ENCODE results near the gene ST6GALNAC3.
"Not testable (repeated sequence)": the region's sequence is repeated elsewhere in the genome, so short reads cannot be mapped to it uniquely, and the experiment has no call there.

Gene ST6GALNAC3

DNA sequence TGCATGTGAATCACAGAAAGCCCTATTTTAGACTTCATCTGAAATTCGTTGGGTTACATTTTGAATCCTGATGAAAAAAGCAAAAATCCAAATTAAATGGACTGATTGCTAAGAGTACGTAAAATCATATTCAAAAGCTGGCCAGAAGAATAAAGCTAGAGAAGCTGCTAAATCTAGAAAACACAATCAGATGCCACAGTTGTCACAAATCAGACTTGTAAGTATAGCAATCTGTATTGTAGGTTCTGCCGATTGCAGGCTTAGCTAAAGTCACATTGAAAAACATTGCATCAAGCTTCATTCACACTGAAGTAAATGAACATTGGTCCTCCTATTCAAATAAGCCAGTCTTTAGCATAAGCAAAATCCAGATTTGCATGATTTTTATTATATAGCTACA, 557.6 kb downstream of the ST6GALNAC3 start:
- no peak for DNase-seq (ENCODE audit: low read depth in 3 of 3)

- no peak for DNase-seq (ENCODE audit: low read depth in 3 of 3)
Measured at GRCh38 chr1:76635784-76636183, 561.2 kb downstream of the ST6GALNAC3 start.

DNA sequence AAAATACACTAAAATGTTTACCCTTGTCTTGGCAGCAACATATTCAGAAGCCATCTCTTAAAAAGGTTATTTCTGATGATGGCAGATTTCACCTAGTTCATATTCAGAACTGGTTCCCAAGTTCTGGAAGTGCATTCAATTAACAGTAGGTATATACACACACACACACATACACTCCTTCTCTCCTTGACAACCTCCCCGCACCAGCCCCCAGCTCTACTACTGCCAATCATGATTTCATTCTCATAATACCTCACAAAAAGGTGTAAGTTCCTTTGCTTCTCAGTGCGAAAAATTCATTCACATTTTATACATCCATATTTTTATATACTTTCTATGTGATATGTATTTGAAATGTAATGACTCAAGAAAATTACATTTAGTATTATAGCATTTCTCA, 564.6 kb downstream of the ST6GALNAC3 start:
- DNase-seq (ENCODE audit: low read depth in 3 of 3), result no peak

GRCh38 chr1:76640092-76640491, 565.5 kb downstream of the ST6GALNAC3 start:
- DNase-seq (ENCODE audit: low read depth in 3 of 3), result no peak

- no peak for DNase-seq (ENCODE audit: low read depth in 3 of 3)
Measured at GRCh38 chr1:76640723-76641122, 566.2 kb downstream of the ST6GALNAC3 start.

DNA sequence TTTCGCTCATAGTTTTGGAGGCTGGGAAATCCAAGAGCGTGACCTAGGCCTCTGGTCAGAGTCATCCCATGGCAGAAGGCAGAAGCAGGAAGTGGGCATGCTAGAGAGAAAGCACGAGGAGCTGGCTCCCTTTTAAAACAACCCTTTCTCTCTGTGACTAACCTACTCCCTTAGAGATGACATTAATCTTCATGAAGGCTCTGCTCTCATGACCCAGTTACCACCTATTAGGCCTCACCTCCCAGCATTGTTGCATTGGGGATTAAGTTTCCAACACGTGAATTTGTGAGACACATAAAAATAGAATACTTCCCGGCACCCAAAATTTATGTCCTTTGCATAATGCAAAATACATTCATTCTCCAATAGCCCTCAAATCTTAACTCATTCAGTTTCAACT, 569.6 kb downstream of the ST6GALNAC3 start:
- no peak for DNase-seq (ENCODE audit: low read depth in 3 of 3)

- not testable (repeated sequence) for DNase-seq (ENCODE audit: low read depth in 3 of 3)
Measured at GRCh38 chr1:76652860-76653259, 578.3 kb downstream of the ST6GALNAC3 start.

DNA sequence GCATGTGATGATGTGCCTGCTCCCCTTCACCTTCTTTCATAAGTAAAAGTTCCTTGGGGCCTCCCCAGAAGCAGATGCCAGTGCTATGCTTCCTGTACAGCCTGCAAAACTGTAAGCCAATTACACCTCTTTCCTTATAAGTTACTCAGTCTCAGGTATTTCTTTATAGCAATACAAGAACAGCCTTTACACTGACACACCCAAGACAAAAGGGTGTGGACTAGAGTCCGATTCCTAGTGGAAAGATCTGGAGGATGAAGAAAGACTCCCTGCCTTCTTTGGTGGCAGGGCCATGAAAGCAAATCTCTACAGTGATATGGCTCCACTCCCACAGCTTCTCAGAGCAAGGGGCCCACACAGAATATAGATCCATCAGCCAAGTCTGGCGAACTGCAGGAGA, 583.1 kb downstream of the ST6GALNAC3 start:
- no peak for DNase-seq (ENCODE audit: low read depth in 3 of 3)

DNA sequence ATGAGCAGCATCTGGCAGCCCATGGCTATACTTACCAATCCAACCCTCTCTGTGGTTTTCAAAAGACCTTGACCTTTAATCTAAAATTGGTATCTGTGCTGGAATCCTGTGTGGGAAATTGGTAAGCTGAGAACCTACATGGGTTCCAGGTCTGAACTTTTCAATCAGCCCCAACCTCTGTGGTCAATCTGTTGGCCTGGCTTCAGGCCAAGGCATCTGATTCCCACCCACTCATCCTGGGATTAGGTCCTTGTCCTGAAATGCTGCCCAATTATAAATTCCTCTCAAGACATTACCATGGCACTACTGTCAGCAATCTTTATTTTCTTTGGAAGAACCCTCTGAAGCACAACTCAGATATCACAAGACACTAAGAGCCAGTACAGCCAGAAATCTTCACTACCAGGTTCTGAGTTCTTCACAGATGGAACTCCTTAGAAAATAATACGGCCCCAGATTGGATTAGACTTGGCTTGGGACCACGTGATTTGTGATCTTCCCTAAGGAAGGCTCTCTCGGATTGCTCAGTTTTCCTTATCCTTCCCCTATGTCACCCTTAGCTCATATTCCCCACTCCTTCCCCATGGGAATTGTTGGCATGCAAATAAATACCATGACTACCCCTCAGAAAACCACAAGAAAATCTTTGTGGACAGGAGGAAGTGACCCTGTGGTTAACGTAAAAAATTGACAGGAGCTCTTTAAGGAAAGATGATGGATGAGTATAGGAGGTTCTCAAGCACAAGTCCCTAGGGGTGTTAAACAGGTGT, 584.8 kb downstream of the ST6GALNAC3 start:
- DNase-seq (ENCODE audit: low read depth in 3 of 3), result no peak

DNA sequence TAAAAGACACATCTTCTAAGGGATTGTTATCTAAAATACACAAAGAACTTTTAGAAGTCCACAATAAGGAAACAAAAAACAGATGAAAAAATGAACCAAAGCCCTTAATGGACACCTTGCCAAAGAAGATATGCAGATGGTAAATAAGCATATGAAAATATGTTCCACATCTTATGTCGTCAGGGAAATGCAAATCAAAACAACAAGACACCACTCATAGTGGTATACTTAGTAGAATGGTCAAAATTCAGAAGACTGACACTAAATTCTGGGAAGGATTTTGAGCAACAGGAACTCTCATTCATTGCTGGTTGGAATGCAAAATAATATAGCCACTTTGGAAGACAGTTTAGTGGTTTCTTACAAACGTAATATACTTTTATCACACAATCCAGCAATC, 587.0 kb downstream of the ST6GALNAC3 start:
- no peak for DNase-seq (ENCODE audit: low read depth in 3 of 3)

- DNase-seq (ENCODE audit: low read depth in 3 of 3), result no peak
Measured at GRCh38 chr1:76666499-76666898, 592.0 kb downstream of the ST6GALNAC3 start.

DNA sequence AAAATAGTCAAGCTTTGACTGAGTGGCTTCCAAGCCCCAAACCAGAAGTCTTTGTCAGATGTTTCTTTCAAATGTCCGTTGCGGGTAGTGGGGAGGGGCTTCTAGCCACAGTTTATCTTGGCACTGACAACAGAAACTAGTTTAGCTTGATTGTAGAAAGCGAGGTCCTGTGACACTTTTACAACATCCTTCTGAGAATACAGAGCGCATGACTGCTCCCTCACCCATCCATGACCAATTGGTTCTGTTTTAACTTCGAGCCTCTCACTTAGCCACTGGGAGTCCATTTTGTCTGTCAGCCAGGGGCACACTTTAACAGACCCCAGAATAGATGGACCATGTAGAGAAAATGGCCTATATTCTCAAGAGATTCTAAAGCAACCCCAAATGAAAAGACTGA, 593.5 kb downstream of the ST6GALNAC3 start:
- DNase-seq (ENCODE audit: low read depth in 3 of 3), result no peak

DNA sequence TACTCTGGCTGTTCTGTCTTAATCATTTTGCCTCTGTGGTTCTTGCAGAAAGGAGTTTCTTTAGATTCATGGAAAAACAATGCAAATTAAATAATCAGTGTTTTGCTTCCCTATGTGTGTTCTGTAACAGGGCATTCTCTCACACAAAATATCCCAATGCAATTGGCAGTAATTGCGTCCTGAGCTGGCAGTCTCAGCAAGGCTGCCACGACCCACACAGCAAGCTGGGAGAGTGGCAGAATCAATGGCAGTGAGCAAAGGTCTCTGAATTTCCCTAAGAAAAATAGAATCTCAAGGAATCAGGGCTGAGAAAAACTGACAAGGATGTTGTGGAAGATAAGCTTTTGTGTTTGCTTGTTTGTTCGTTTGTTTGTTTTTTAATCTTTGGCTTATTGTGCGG, 594.6 kb downstream of the ST6GALNAC3 start:
- DNase-seq (ENCODE audit: low read depth in 3 of 3), result no peak

DNA sequence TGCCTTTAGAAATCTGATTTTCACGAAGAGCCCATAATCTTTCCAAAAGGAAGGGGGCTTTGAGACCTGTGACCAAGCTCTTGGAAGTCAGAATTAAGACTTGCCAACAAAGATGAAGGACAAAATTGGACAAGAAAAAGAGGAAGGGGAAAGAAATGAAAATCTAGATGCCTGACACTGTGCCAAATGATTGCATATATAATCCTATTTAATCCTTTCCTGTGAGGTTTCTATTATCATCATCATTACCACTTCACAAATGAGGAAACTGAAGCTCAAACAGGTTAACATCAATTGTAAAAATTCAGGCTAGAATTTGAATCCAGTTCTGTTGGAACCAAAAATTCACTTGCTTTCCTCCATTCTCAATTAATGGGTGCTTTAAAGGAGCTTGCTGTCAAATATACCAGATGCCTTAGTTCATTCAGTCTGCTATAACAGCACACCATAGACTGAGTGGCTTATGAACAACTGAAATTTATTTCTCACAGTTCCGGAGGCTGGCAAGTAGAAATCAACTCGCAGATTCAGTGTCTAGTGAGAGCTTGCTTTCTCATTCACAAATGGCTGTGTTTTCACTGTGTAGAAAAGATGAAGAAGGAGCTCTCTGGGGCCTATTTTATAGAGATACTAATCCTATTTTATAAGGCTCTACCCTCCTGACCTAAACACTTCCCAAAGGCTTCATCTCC, 595.2 kb downstream of the ST6GALNAC3 start:
- no peak for DNase-seq (ENCODE audit: low read depth in 3 of 3)

- no peak for DNase-seq (ENCODE audit: low read depth in 3 of 3)
Measured at GRCh38 chr1:76674689-76675210, 600.2 kb downstream of the ST6GALNAC3 start.

DNA sequence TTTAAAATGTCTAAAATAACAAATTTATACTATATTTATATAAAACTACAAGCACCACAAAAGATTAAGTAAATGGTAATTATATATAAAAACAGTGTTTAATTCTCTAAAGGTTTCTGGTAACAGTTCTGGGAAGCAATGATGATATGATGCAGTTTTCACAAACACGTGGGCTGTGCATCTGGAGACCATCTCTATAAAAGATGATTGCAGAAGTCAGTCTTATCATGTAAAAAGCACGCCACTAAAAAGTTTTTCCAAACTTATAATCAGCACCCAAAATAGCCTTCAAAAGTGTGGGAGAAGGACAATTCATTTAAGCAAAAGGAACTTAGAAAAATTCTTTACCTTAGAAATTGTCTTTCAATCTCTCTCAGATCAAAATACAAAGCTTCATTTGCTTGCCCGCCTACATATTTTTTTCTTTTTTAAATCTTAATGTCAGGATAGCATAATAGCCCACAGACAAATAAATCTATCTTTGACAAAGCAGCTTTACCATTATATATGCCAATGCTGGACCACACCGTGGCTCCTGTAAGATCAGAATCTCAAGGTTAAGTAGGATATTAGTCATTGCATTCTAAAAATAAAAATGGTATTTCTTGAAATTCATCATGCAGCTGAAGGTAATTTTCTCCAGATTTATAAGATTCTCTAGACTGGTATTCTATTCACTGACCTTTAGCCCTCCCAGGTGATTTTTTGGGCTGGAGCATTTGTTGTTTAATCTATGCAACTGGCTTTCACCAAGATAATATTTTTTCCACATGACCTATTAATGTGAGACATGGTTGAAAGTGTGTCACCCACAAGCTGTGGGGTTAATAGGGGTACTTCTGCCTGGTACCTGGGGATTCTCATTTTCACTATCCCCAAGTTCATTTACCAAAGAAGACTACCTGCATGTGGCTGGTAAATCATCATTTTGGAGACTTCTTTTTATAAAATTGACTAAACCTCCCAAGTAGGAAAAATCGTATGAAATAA, 603.2 kb downstream of the ST6GALNAC3 start:
- no peak for DNase-seq (ENCODE audit: low read depth in 3 of 3)

- no peak for DNase-seq (ENCODE audit: low read depth in 3 of 3)
Measured at GRCh38 chr1:76679534-76680152, 605.1 kb downstream of the ST6GALNAC3 start.

- no peak for DNase-seq (ENCODE audit: low read depth in 3 of 3)
Measured at GRCh38 chr1:76680651-76681050, 606.1 kb downstream of the ST6GALNAC3 start.

- no peak for DNase-seq (ENCODE audit: low read depth in 3 of 3)
Measured at GRCh38 chr1:76682138-76682537, 607.6 kb downstream of the ST6GALNAC3 start.
